Spleen (tissue), 7 donors: Measurements from ENCODE around the gene C17orf107.

Experiments used
- CTCF ChIP-seq, 11 experiments: fragments of 200-600 bp in 7 of 11; fragments of 450-650 bp in 4 of 11; sonication (generic) in 4 of 11; IDR thresholded peaks in 8 of 11; conservative IDR thresholded peaks in 3 of 11; 1 replicate in 7 of 11; 2 replicates in 4 of 11; pipeline versions ENCODE4 v1.4.0 to v1.8.0; 2016 to 2021; ENCODE audit warnings: antibody characterized with exemption in 11 of 11, inconsistent platforms in 4 of 11, mild to moderate bottlenecking in 1 of 11
- POLR2A ChIP-seq, 3 donors: fragments of 450-650 bp; IDR thresholded peaks; one replicate each; pipeline ENCODE4 v1.5.1; 2017; ENCODE audit warnings: antibody characterized with exemption in 3 of 3, mild to moderate bottlenecking in 1 of 3
- POLR2AphosphoS5 ChIP-seq, 3 donors: sonication (generic); formaldehyde crosslinking; IDR thresholded peaks; one replicate each; pipeline ENCODE4 v1.5.1; 2017; ENCODE audit warnings: antibody characterized with exemption in 3 of 3
- donor health status: DM: no; HTN: no; CAD: no; lungs with moderate emphysema.
- donor health status: DM: no; HTN: no; CAD: no.
- donor health status: DM: no; HTN: no; CAD: no.

- TF ChIP-seq POLR2A (IDR thresholded peaks at IDR 0.05) = no peak
- peak in 2 of 3 donors; percentile 20 to 41 for TF ChIP-seq POLR2AphosphoS5 (IDR thresholded peaks at IDR 0.05)
- no peak for TF ChIP-seq CTCF (IDR thresholded peaks at IDR 0.05 in 8 of 11, conservative IDR thresholded peaks at IDR 0.05 in 3 of 11)
Observed at GRCh38 chr17:4895657-4896331, 3.5 kb upstream of the C17orf107 start.
